ENCODE data around the gene RUSC1. TPM values are rescaled to one million over a fixed set of nuclear protein-coding genes. Genes with fewer than 3 reads are reported as not detected.

RUSC1 gene
- total and polyA plus RNA-seq, 2 of the 8 experiments (the other 6 are each of a cell fraction or from before 2014, with no cell fraction given): 54.6 to 90.4 TPM

DNA sequence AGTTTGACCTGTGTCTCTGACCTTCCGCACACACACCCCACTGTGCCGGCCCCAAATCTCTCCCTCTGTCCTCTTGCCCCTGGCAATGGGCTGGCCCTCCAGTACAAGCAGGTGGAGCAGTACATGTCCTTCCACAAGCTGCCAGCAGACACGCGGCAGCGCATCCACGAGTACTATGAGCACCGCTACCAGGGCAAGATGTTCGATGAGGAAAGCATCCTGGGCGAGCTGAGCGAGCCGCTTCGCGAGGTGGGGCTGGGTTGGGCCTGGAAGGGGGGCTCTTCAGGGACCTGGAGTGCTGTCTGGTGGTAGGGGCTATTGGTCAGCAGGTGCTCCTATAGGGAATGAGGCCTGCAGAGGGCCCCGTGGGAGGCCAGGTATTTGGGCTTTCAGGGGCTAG lies 35.6 kb upstream of the RUSC1 start:
- Histone ChIP-seq H3K4ac (replicated peaks; ENCODE audit: insufficient read length, low read depth, low read length) (no peak overlapping the region), H2BK120ac (replicated peaks; ENCODE audit: low read depth, low read length) (no peak overlapping the region), H2AK5ac (ENCODE audit: low read depth, low read length) (no peak overlapping the region), H3K79me1 (ENCODE audit: low read depth, low read length) (no peaks in the 10 kb centered on the region), H4K20me1 (replicated peaks in 1 of 2; ENCODE audit: control insufficient read depth in 1 of 2, insufficient read depth in 2 of 2, low read length in 2 of 2) (no peaks in the 10 kb centered on the region), H3K4me3 (ENCODE audit: extremely low read depth in 1 of 4, insufficient read depth in 2 of 4, low read depth in 3 of 4, low read length in 4 of 4) (no peak overlapping the region), H2BK20ac (ENCODE audit: low read length) (no peak overlapping the region), H4K91ac (replicated peaks; ENCODE audit: insufficient read length, low read length) (no peak overlapping the region), H3K4me1 (replicated peaks in 1 of 4; ENCODE audit: control insufficient read depth in 3 of 4, insufficient read depth in 4 of 4, low read length in 3 of 4) (no peaks in the 10 kb centered on the region; a peak in 1 of 7 replicates), H3K27ac (ENCODE audit: low read depth, low read length) (no peak overlapping the region), H3K9me3 (ENCODE audit: insufficient read depth in 2 of 2, low read depth in 1 of 2, low read length in 1 of 2) (no peaks in the 10 kb centered on the region), H2BK15ac (ENCODE audit: low read length) (no peak overlapping the region), H2BK5ac (ENCODE audit: low read depth, low read length) (no peak overlapping the region; the same call in 1 of the 2 replicates), H4K8ac (ENCODE audit: extremely low read depth, insufficient read depth, low read length) (peak overlapping the region; percentile 46), H2BK12ac (ENCODE audit: low read depth, low read length) (no peak overlapping the region), H3K9ac (replicated peaks in 1 of 4; ENCODE audit: extremely low read depth in 1 of 4, low read depth in 3 of 4, low read length in 3 of 4) (no peak overlapping the region), H3K14ac (ENCODE audit: insufficient read length) (no peak overlapping the region), H3K36me3 (ENCODE audit: control insufficient read depth in 2 of 4, insufficient read depth in 4 of 4, low read length in 3 of 4) (no peaks in the 10 kb centered on the region; a peak in 1 of 8 replicates), H4K5ac (ENCODE audit: insufficient read length, low read depth, low read length) (no peak overlapping the region), H3K56ac (replicated peaks; ENCODE audit: insufficient read length, low read depth, low read length) (no peak overlapping the region), H3K79me2 (ENCODE audit: control insufficient read depth in 1 of 2, insufficient read depth in 2 of 2, low read length in 2 of 2) (no peaks in the 10 kb centered on the region), H3K4me2 (ENCODE audit: insufficient read depth in 1 of 2, low read depth in 2 of 2, low read length in 2 of 2) (no peak overlapping the region), H3K23ac (ENCODE audit: insufficient read length) (no peak overlapping the region), H3K18ac (ENCODE audit: extremely low read depth, low read length) (no peak overlapping the region), H3K23me2 (ENCODE audit: low read depth, low read length) (no peaks in the 10 kb centered on the region), H3K27me3 (replicated peaks in 1 of 4; ENCODE audit: control insufficient read depth in 3 of 4, extremely low read depth in 1 of 4, insufficient read depth in 3 of 4, low read length in 3 of 4) (no peaks in the 10 kb centered on the region), H2AFZ (ENCODE audit: low read length) (no peak overlapping the region)
- DNase-seq (ENCODE audit: low read depth in 1 of 2, low spot score in 2 of 2) (no peak), FAIRE-seq (no peak)
- CTCF ChIA-PET (ENCODE audit: partially characterized antibody): interaction anchor here (0.6 to 8.4 kb wide), 5 partner anchors 9 to 287 kb away, joined by 3 to 79 read pairs (median 4); partner anchors contain the start of gene FDPS
- WGBS, 2 experiments (ENCODE audit: extremely low coverage in 1 of 2, insufficient coverage in 1 of 2, insufficient read length in 1 of 2, insufficient replicate concordance in 2 of 2, low coverage in 1 of 2, low lambda C conversion rate in 2 of 2, missing lambda C conversion rate in 1 of 2): 94% methylated on average over 14 of the region's 14 CpGs; no CpG with 5 or more reads in 1 of the 2 experiments
- POLR2A ChIA-PET (ENCODE audit: partially characterized antibody): interaction anchor here (1.0 to 2.1 kb wide), 5 partner anchors 12 to 41 kb away, joined by 4 to 7 read pairs (median 6); partner anchors contain the start of genes CLK2, RUSC1 and SCAMP3
- no peak for TF ChIP-seq TAF1 (IDR thresholded peaks at IDR 0.05; ENCODE audit: low read depth, low read length)
- TF ChIP-seq BACH1 (IDR thresholded peaks at IDR 0.05; ENCODE audit: low read length): no peak
- TF ChIP-seq, protein P1, sequence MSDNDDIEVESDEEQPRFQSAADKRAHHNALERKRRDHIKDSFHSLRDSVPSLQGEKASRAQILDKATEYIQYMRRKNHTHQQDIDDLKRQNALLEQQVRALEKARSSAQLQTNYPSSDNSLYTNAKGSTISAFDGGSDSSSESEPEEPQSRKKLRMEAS (IDR thresholded peaks at IDR 0.05): no peak
- TF ChIP-seq CREB1 (IDR thresholded peaks at IDR 0.05): no peak
- TF ChIP-seq TAF7 (optimal IDR thresholded peaks at IDR 0.05; ENCODE audit: borderline replicate concordance, low read depth, low read length): no peak
- no peak for TF ChIP-seq SUZ12 (IDR thresholded peaks at IDR 0.05; ENCODE audit: low read length)
- no peak for TF ChIP-seq RXRA (IDR thresholded peaks at IDR 0.05; ENCODE audit: insufficient read depth, low read depth, low read length)
- TF ChIP-seq CHD1 (IDR thresholded peaks at IDR 0.05; ENCODE audit: low read depth, low read length): no peak
- TF ChIP-seq SP2 (IDR thresholded peaks at IDR 0.05; ENCODE audit: low read length): no peak
- TF ChIP-seq KDM5A (IDR thresholded peaks at IDR 0.05; ENCODE audit: low read length): no peak
- TF ChIP-seq SIX5 (IDR thresholded peaks at IDR 0.05; ENCODE audit: low read depth, low read length): no peak
- TF ChIP-seq POU5F1 (IDR thresholded peaks at IDR 0.05; ENCODE audit: low read depth, low read length): no peak
- no peak for TF ChIP-seq NANOG (IDR thresholded peaks at IDR 0.05; ENCODE audit: insufficient read depth, low read depth, low read length, poor library complexity, severe bottlenecking)
- no peak for TF ChIP-seq PHF8 (conservative IDR thresholded peaks at IDR 0.05; ENCODE audit: low read depth, low read length)
- TF ChIP-seq YY1 (IDR thresholded peaks at IDR 0.05; ENCODE audit: low read depth, low read length): no peak
